GM08714 (cell line): ENCODE data around the gene MEIOB.
"Not testable (repeated sequence)": the region's sequence is repeated elsewhere in the genome, so short reads cannot be mapped to it uniquely, and the experiment has no call there.

Experiments used
- H3K4me3 ChIP-seq: fragments of 200-500 bp; sonication (Bioruptor generic); 2 replicates; pipeline ENCODE4 v1.5.1; 2014; ENCODE audit warnings: mild to moderate bottlenecking, low read length, inconsistent platforms
- ZNF274 ChIP-seq: IDR thresholded peaks from 2 replicates; pipeline ENCODE4 v1.6.1; 2012; ENCODE audit warnings: mild to moderate bottlenecking, low read depth, low read length

MEIOB gene

DNA sequence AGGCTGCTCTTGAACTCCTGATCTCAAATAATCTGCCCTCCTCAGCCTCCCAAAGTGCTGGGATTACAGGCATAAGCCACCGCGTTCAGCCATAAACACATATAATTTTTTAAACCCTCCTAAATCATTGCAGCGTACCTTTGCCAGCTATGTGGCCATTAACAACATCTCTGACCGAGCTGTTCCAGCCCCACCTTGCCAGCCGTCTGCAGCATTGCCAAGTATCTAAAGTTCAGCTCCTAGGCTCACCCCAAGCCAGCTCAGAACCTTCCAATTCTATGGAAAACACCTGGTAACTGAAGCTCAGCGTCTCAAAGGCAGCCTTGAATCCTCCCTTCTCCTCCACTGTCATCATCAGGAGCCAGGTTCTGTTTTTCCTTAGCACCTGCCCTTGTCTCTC lies 5.1 kb upstream of the MEIOB start:
- no peak for TF ChIP-seq ZNF274
- no peak overlapping the region for H3K4me3 ChIP-seq

DNA sequence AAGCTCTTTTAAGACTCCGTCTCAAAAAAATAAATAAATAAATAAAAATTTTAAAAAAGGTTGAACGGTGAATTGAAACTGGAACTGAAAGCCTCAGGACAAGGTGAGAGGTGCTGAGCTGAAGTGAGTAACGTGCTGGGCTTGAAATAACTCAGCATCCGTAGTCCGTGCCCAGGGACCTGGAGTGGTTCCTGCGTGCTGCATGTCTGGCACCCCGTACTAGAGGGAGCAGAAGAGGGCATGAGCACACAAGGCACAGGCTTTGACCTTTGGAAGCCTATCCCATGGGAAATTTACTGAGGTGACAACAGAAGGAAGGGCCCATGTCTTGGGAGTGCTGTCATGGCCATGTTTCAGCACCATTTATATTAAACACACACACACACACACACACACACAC lies 4.5 kb upstream of the MEIOB start:
- no peak overlapping the region for H3K4me3 ChIP-seq
- no peak for TF ChIP-seq ZNF274

- H3K4me3 ChIP-seq = not testable (repeated sequence)
Observed at GRCh38 chr16:1876066-1876465, 4.1 kb upstream of the MEIOB start.

DNA sequence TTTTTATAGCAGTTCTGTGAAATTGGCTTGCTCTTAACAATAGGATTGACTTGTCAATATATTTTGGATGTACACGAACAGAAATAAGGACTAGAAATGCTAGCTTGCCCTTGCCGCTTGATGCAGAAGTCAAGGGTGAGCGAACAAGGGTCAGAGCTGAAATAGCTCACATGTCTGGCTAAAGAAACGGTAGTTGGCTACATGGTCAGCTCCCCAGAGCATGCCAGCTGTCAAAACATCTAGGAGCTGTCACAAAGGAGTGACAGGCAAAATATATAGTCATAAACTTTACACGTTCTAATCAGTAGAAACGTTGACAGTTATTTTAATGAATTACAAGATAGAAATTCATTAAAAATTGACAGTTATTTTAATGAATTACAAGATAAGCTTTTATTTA lies 2.9 kb upstream of the MEIOB start:
- TF ChIP-seq ZNF274 = no peak
- H3K4me3 ChIP-seq = no peak overlapping the region

GRCh38 chr16:1870365-1871082 lies 1.4 kb downstream of the MEIOB start:
- no peak for TF ChIP-seq ZNF274
- no peak overlapping the region for H3K4me3 ChIP-seq

DNA sequence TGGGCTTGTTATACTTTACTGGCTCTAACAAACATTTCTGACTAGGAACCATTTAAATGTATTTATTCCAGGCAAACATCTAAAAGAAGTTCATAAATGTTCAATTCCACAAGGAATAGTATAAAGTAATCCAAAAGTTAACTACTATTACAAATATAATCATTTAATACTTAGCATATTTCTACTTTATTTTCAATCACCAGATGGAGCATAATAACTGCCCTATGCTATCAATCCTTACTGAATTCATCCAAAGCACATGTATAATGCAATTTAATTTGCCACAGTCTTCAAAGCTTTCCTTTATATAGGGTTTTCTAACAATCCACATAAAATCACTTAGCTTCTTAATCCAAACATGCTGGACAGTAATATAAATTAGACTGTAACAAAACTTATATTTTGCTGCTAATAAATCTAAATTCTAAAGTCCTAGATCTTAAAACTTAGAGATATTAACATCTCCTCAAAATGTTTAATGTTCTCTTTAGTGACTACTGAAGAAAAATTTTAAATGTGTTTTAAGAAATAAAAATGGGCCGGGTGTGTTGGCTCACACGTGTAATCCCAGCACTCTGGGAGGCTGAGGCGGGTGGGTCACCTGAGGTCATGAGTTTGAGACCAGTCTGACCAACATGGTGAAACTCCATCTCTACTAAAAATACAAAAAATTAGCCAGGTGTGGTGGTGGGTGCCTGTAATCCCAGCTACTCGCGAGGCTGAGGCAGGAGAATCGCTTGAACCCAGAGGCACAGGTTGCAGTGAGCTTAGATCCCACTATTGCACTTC lies 5.9 kb downstream of the MEIOB start:
- no peak overlapping the region for H3K4me3 ChIP-seq
- no peak for TF ChIP-seq ZNF274

DNA sequence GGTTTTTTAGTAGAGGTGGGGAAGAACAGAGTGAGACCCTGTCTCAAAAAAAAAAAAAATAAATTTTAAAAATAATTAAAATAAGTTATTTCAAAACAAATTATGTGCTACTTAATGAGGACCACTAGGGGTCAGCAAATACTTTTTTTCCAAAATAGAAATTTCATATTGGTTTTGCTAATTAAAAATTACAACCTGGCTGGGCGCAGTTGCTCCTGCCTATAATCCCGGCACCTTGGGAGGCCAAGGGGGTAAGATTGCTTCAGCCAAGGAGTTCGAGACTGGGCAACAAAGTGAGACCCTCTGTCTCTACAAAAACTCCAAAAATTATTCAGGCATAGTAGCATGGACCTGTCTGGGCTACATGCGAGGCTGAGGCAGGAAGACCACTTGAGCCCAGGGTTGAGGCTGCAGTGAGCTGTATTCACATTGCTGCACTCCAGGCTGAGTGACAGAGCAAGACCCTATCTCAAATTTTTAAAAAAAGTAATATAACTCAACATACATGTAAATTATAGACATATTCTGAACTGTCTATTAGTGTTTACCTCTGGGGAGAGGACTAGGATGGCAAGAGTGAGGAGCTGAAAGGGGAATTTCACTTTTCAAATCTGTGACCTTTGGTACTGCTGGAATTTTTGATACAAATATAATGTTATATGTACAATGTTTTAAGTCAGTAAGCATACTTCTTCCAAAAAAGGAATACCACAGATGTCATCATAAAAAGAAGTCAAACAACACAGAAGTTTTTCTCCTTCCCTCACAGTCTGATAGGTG lies 8.1 kb downstream of the MEIOB start:
- no peak overlapping the region for H3K4me3 ChIP-seq
- TF ChIP-seq ZNF274 = no peak

GRCh38 chr16:1862394-1862793 lies 9.6 kb downstream of the MEIOB start:
- H3K4me3 ChIP-seq = no peak overlapping the region
- no peak for TF ChIP-seq ZNF274

- H3K4me3 ChIP-seq = no peak overlapping the region
- no peak for TF ChIP-seq ZNF274
Observed at GRCh38 chr16:1861730-1862129, 10.2 kb downstream of the MEIOB start.

GRCh38 chr16:1859650-1860049 lies 12.3 kb downstream of the MEIOB start:
- TF ChIP-seq ZNF274 = no peak

GRCh38 chr16:1858189-1858865 lies 13.6 kb downstream of the MEIOB start:
- no peak for TF ChIP-seq ZNF274
- H3K4me3 ChIP-seq = no peak overlapping the region

More at GRCh38 chr16:1859650-1860049, 12.3 kb downstream of the MEIOB start:
- H3K4me3 ChIP-seq = no peak overlapping the region

GRCh38 chr16:1857433-1858097 lies 14.4 kb downstream of the MEIOB start:
- no peak overlapping the region for H3K4me3 ChIP-seq
- TF ChIP-seq ZNF274 = no peak

GRCh38 chr16:1851793-1852192 lies 20.2 kb downstream of the MEIOB start:
- TF ChIP-seq ZNF274 = no peak
- H3K4me3 ChIP-seq = no peak overlapping the region

DNA sequence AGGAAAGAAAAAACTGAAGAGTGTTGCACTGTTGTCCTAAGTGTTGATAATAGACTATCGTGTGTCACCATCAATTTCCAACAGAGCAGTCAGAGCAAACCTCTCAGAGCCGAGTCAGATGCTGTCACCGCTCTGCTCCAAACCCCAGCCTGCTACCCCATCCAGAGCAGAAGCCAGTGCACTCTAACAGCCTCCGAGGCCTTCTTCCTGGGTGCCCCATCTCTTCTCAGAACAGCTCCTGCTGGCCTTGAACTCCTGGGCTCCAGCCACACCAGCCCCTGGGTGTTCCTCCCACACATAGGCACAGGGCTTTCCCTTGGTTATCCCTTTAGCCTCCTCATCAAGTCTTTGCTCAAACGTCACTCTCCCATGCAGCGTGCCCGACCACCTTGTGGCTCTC lies 21.0 kb downstream of the MEIOB start:
- H3K4me3 ChIP-seq = no peak overlapping the region
- no peak for TF ChIP-seq ZNF274
